Measurements from ENCODE around the gene SLC25A42. TPM values are rescaled to one million over a fixed set of nuclear protein-coding genes. Genes with fewer than 3 reads are reported as not detected.

Gene SLC25A42, protein sequence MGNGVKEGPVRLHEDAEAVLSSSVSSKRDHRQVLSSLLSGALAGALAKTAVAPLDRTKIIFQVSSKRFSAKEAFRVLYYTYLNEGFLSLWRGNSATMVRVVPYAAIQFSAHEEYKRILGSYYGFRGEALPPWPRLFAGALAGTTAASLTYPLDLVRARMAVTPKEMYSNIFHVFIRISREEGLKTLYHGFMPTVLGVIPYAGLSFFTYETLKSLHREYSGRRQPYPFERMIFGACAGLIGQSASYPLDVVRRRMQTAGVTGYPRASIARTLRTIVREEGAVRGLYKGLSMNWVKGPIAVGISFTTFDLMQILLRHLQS
- 6.2 and 8.2 TPM in 2 replicates for total RNA-seq
- polyA plus RNA-seq, result 6.3 and 7.2 TPM in 2 replicates
- polyA plus RNA-seq (2011; cell fraction: cytosol; rRNA removed), result 3.8 and 6.0 TPM in 2 replicates
- 10.0 and 11.2 TPM in 2 replicates for polyA plus RNA-seq (2011; cell fraction: nucleus; rRNA removed)
- polyA plus RNA-seq (2012), result 6.1 and 6.5 TPM in 2 replicates
- polyA minus RNA-seq, result 4.0 and 7.4 TPM in 2 replicates
- 6.3 TPM for polyA minus RNA-seq (2011; cell fraction: cytosol; rRNA and poly(A)+ RNA removed)
- polyA minus RNA-seq (2011; cell fraction: nucleus; rRNA and poly(A)+ RNA removed), result 3.7 and 7.3 TPM in 2 replicates
- Bru-seq, nascent RNA, result percentile 39 among the genes with signal in this experiment
- BruChase-seq, experiment 1, labeled RNA remaining after a 6-hour chase, result percentile 53 among the genes with signal in this experiment
- BruChase-seq, experiment 2, labeled RNA remaining after a 2-hour chase, result percentile 52 among the genes with signal in this experiment
- long read RNA-seq, partial matches to known transcripts, result 6 of 17 reads
- long read RNA-seq, other reads (novel, unspliced or antisense), result 7 of 17 reads

DNA sequence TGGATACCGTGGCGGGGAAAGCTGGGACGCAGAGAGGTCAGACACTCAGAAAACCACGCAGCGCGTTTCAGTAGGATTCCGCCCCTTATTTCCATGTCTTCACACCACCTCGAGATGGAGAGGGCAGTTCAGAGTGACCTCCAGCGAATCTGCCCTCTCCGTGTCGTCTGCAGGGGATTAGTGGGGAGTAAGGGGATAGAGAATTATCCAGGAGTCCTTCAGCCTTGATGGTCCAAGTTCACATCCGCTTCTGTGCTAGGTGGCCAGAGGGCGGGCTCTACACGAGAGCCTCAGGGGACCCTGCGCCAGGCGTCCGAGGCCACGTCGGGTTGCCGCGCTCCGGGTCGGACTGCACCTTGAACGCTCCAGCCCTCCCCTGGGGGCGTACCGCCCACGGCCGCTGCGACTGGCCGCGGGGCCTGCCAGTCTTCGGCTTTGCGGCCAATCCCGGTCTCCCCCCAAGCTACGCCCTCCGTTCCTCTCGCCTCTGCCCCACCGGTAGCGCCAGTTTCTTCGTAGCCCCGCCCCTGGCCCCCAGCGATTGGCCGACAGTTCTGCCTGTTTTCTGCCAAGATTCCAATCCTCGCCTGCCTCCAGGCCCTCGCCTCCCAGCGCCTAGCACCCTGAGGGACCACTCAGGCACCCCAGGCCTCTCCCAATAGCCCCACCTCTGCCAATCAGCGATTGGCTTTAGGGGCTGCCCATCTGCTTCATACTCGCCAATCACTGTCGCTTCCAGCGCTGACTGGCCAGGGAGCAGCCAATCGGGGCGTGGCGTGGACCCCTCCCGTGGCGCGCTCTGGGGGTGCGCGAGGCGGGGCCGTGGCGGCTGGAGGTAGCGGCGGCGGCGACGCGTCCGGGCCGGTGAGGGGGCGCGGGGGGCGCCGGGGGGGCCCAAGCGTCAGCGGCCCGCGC is at the start of gene SLC25A42:
SLC25A42 (plus strand) TSS at position 812 of the 915 bp plus-strand sequence. CDS start 32,131 bp downstream, outside the sequence.
- ChIA-PET CTCF (interaction anchor here (0.6 to 1.5 kb wide), 7 partner anchors 9 to 111 kb away, joined by 3 to 7 read pairs (median 5); no protein-coding TSS in a partner anchor), POLR2A (no interaction called here)
- peak; percentile 100 for DNase-seq (ENCODE audit: low read depth, low spot score)
- Histone ChIP-seq H3K27ac (ENCODE audit: insufficient read depth, low read depth, low read length) (no peak within 1 kb of the TSS), H3K4me3 (replicated peaks in 1 of 3; ENCODE audit: insufficient read depth in 1 of 3, low read depth in 1 of 3, low read length in 3 of 3) (peak within 1 kb of the TSS; percentile 20 to 52 (median 47)), H3K79me2 (ENCODE audit: control insufficient read depth, insufficient read depth, low read length) (no peaks in the 10 kb centered on the region), H3K27me3 (ENCODE audit: control insufficient read depth in 2 of 2, insufficient read depth in 2 of 2, low read length in 2 of 2) (no peaks in the 10 kb centered on the region), H2AFZ (ENCODE audit: low read depth, low read length) (peak within 1 kb of the TSS; percentile 75), H3K9ac (replicated peaks; ENCODE audit: extremely low read depth, insufficient read depth, low read length) (peak within 1 kb of the TSS; percentile 19), H3K4me1 (ENCODE audit: control insufficient read depth, extremely low read depth, insufficient read depth, low read length) (peaks cover 21% of the 10 kb centered on the region), H3K9me3 (replicated peaks; ENCODE audit: control insufficient read depth, insufficient read depth, low read length) (no peaks in the 10 kb centered on the region), H4K20me1 (replicated peaks; ENCODE audit: control insufficient read depth, extremely low read depth, insufficient read depth, low read length) (no peaks in the 10 kb centered on the region), H3K36me3 (ENCODE audit: control insufficient read depth in 2 of 2, extremely low read depth in 1 of 2, insufficient read depth in 2 of 2, low read length in 2 of 2) (peaks cover 3% of the 10 kb centered on the region in 2 experiments), H3K9me1 (replicated peaks; ENCODE audit: control insufficient read depth, extremely low read depth, insufficient read depth, low read length) (no peaks in the 10 kb centered on the region), H3K4me2 (ENCODE audit: insufficient read depth, low read length) (peak within 1 kb of the TSS; percentile 75)
- peak; percentile 99 for FAIRE-seq
- TF ChIP-seq POLR2A (IDR thresholded peaks at IDR 0.05; ENCODE audit: low read depth, low read length) (peak; percentile 51), JUN (IDR thresholded peaks at IDR 0.05; ENCODE audit: borderline replicate concordance, insufficient read depth, insufficient read length, low read depth) (no peak), FOS (IDR thresholded peaks at IDR 0.05; ENCODE audit: borderline replicate concordance, insufficient read depth, low read length) (no peak), MYC (IDR thresholded peaks at IDR 0.05; ENCODE audit: low read depth, low read length) (no peak), EZH2 (IDR thresholded peaks at IDR 0.05; ENCODE audit: borderline replicate concordance, low read depth, low read length, severe bottlenecking) (no peak), POLR2AphosphoS5 (IDR thresholded peaks at IDR 0.05; ENCODE audit: insufficient read depth, low read depth, low read length) (peak; percentile 74)
- TF ChIP-seq, protein P1, sequence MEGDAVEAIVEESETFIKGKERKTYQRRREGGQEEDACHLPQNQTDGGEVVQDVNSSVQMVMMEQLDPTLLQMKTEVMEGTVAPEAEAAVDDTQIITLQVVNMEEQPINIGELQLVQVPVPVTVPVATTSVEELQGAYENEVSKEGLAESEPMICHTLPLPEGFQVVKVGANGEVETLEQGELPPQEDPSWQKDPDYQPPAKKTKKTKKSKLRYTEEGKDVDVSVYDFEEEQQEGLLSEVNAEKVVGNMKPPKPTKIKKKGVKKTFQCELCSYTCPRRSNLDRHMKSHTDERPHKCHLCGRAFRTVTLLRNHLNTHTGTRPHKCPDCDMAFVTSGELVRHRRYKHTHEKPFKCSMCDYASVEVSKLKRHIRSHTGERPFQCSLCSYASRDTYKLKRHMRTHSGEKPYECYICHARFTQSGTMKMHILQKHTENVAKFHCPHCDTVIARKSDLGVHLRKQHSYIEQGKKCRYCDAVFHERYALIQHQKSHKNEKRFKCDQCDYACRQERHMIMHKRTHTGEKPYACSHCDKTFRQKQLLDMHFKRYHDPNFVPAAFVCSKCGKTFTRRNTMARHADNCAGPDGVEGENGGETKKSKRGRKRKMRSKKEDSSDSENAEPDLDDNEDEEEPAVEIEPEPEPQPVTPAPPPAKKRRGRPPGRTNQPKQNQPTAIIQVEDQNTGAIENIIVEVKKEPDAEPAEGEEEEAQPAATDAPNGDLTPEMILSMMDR (IDR thresholded peaks at IDR 0.05; ENCODE audit: extremely low read depth in 1 of 2, insufficient read depth in 1 of 2, low read depth in 1 of 2, low read length in 2 of 2), result no peak
- dilution Hi-C loops (cut with MboI; ENCODE audit: extremely low pct_ligation_motif_present, low sequenced_read_pairs), result no loop called here
- intact Hi-C loops (cut with micrococcal nuclease), result loop anchor here (1.0 to 5.0 kb wide), 3 partner anchors 30 to 75 kb away; partner anchors contain the start of genes ARMC6, SUGP2 and TMEM161A
- no TSS peak for BruUV-seq (replicated peaks)
